ENCODE data around the gene NSMCE3. TPM values are rescaled to one million over a fixed set of nuclear protein-coding genes. Genes with fewer than 3 reads are reported as not detected.

NSMCE3 gene
- total RNA-seq, 1 experiment from 2014 or later: 1.9 TPM

DNA sequence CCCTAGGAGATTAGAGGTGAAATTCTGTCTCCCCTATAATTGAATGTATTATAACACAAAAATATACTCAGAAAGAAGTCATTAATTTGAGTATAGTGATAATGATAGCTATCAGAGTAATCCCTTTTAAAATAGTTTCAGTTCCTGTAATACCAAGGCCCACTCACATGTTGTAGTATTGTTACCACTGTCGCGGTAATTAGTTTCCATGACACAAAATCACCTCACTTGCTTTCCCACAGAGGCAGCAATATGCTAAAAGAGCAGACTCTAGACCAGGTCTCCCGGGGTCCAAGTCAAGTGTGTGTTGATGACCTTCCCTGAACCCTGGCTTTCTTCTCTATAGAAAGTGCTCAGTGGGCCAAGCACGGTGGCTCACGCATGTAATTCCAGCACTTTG is 39.5 kb upstream of the NSMCE3 start:
- H3K27ac Mint-ChIP-seq (ENCODE audit: unreplicated experiment): no peak overlapping the region
- TF ChIP-seq, protein P1, sequence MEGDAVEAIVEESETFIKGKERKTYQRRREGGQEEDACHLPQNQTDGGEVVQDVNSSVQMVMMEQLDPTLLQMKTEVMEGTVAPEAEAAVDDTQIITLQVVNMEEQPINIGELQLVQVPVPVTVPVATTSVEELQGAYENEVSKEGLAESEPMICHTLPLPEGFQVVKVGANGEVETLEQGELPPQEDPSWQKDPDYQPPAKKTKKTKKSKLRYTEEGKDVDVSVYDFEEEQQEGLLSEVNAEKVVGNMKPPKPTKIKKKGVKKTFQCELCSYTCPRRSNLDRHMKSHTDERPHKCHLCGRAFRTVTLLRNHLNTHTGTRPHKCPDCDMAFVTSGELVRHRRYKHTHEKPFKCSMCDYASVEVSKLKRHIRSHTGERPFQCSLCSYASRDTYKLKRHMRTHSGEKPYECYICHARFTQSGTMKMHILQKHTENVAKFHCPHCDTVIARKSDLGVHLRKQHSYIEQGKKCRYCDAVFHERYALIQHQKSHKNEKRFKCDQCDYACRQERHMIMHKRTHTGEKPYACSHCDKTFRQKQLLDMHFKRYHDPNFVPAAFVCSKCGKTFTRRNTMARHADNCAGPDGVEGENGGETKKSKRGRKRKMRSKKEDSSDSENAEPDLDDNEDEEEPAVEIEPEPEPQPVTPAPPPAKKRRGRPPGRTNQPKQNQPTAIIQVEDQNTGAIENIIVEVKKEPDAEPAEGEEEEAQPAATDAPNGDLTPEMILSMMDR (IDR thresholded peaks at IDR 0.05; ENCODE audit: unreplicated experiment): no peak
- no TSS peak for BruUV-seq (replicated peaks)
- intact Hi-C loops (cut with micrococcal nuclease; ENCODE audit: unreplicated experiment): no loop called here
- CTCF ChIA-PET: no interaction called here
- no peak overlapping the region for H3K4me3 Mint-ChIP-seq (ENCODE audit: low read depth, unreplicated experiment)
- DNase-seq: no peak
- no peaks in the 10 kb centered on the region for H3K36me3 Mint-ChIP-seq (ENCODE audit: insufficient read depth, unreplicated experiment)
- H3K27me3 Mint-ChIP-seq (ENCODE audit: unreplicated experiment): no peaks in the 10 kb centered on the region
- no peaks in the 10 kb centered on the region for H3K4me1 Mint-ChIP-seq (ENCODE audit: low read depth, unreplicated experiment)
- no peaks in the 10 kb centered on the region for H3K9me3 Mint-ChIP-seq (ENCODE audit: low read depth, unreplicated experiment)

DNA sequence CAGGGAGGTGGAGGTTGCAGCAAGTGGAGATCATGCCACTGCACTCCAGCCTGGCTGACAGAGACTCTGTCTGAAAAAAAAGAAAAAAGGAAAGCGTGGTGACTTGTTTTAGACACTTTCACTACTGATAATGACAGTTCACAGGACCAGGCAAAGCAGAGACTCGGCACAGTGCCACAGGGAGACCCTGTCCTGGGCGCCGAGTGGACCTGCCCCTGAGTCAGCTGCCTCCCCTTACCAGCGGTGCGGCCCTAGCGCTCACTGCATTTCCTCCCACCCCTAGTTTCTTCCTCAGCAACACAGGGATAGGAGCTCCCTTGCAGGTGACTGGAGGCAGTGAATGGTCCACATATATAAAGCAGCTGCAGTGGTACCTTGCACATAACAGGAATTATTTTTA is 38.7 kb upstream of the NSMCE3 start:
- Mint-ChIP-seq H3K36me3 (ENCODE audit: insufficient read depth, unreplicated experiment) (no peaks in the 10 kb centered on the region), H3K4me3 (ENCODE audit: low read depth, unreplicated experiment) (no peak overlapping the region), H3K27me3 (ENCODE audit: unreplicated experiment) (no peaks in the 10 kb centered on the region), H3K27ac (ENCODE audit: unreplicated experiment) (no peak overlapping the region), H3K9me3 (ENCODE audit: low read depth, unreplicated experiment) (no peaks in the 10 kb centered on the region), H3K4me1 (ENCODE audit: low read depth, unreplicated experiment) (no peaks in the 10 kb centered on the region)
- TF ChIP-seq, protein P1 (IDR thresholded peaks at IDR 0.05; ENCODE audit: unreplicated experiment): no peak
- no peak for DNase-seq
- CTCF ChIA-PET: no interaction called here
- intact Hi-C loops (cut with micrococcal nuclease; ENCODE audit: unreplicated experiment): no loop called here
- BruUV-seq (replicated peaks): no TSS peak

DNA sequence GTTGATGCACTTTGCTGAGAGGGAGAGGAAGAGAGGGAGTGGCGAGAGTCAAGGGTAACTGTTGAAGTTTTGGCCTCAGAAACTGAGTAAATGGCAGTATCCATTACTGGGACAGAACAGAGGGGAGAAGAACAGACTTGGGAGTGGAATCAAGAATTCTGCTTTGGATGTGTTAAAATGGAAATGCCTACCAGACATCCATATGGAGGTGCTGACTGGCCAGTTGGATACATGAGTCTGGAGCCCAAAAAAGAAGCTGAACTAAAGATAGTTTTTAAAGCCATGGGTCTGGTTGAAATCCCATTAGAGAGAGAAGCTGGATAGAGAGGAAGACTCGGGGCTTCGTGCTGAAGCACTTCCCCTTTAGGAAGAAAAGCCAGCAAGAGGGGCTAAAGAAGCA is 35.9 kb upstream of the NSMCE3 start:
- Mint-ChIP-seq H3K4me1 (ENCODE audit: low read depth, unreplicated experiment) (no peaks in the 10 kb centered on the region), H3K9me3 (ENCODE audit: low read depth, unreplicated experiment) (no peaks in the 10 kb centered on the region), H3K36me3 (ENCODE audit: insufficient read depth, unreplicated experiment) (no peaks in the 10 kb centered on the region), H3K27ac (ENCODE audit: unreplicated experiment) (no peak overlapping the region), H3K4me3 (ENCODE audit: low read depth, unreplicated experiment) (no peak overlapping the region), H3K27me3 (ENCODE audit: unreplicated experiment) (no peaks in the 10 kb centered on the region)
- DNase-seq: no peak
- intact Hi-C loops (cut with micrococcal nuclease; ENCODE audit: unreplicated experiment): no loop called here
- CTCF ChIA-PET: interaction anchor here (0.7 kb wide), 1 partner anchor 170 kb away, joined by 3 read pairs; no protein-coding TSS in a partner anchor
- no TSS peak for BruUV-seq (replicated peaks)
- TF ChIP-seq, protein P1 (IDR thresholded peaks at IDR 0.05; ENCODE audit: unreplicated experiment): no peak

DNA sequence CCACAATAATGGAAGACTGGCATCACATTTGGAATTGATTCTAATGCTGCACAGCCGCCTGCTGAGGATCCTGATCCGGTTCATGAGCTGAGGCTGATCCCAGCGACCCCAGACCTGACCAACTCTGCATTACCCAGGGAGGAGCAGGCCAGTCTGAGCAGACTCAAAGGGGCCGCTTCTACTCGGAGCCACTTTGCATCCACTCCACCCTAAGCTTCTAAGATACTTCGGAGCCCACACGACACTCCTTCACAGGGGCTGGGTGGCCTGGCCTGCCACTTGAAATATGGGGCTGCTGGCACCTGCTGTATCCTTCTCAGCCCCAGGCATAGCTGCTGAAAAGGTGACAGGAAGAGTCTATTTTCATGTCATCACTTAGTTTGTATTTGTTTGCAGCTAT is 33.2 kb upstream of the NSMCE3 start:
- Mint-ChIP-seq H3K27me3 (ENCODE audit: unreplicated experiment) (no peaks in the 10 kb centered on the region), H3K4me3 (ENCODE audit: low read depth, unreplicated experiment) (no peak overlapping the region), H3K4me1 (ENCODE audit: low read depth, unreplicated experiment) (no peaks in the 10 kb centered on the region), H3K27ac (ENCODE audit: unreplicated experiment) (no peak overlapping the region), H3K9me3 (ENCODE audit: low read depth, unreplicated experiment) (no peaks in the 10 kb centered on the region), H3K36me3 (ENCODE audit: insufficient read depth, unreplicated experiment) (no peaks in the 10 kb centered on the region)
- TF ChIP-seq, protein P1 (IDR thresholded peaks at IDR 0.05; ENCODE audit: unreplicated experiment): no peak
- intact Hi-C loops (cut with micrococcal nuclease; ENCODE audit: unreplicated experiment): no loop called here
- BruUV-seq (replicated peaks): no TSS peak
- DNase-seq: no peak
- CTCF ChIA-PET: no interaction called here

Data from Calu3 (cell line).